Measurements from ENCODE around the gene SIX1.

Gene SIX1

GRCh38 chr14:60662982-60663381, 13.7 kb upstream of the SIX1 start:
- no peaks in the 10 kb centered on the region for H3K27me3 ChIP-seq (ENCODE audit: insufficient read depth, low read length, poor library complexity, severe bottlenecking)
- peaks cover 11% of the 10 kb centered on the region for H3K4me1 ChIP-seq (ENCODE audit: insufficient read depth, low read length, poor library complexity, severe bottlenecking)
- TF ChIP-seq CTCF (conservative IDR thresholded peaks at IDR 0.05; ENCODE audit: low read length) (no peak), EZH2phosphoT487 (IDR thresholded peaks at IDR 0.05; ENCODE audit: borderline replicate concordance) (no peak)

GRCh38 chr14:60661721-60662120, 12.4 kb upstream of the SIX1 start:
- TF ChIP-seq EZH2phosphoT487 (IDR thresholded peaks at IDR 0.05; ENCODE audit: borderline replicate concordance) (no peak), CTCF (conservative IDR thresholded peaks at IDR 0.05; ENCODE audit: low read length) (no peak)
- no peaks in the 10 kb centered on the region for H3F3A ChIP-seq (ENCODE audit: low read depth)
- no peak overlapping the region for H3K9ac ChIP-seq (ENCODE audit: low read depth, low read length, poor library complexity, severe bottlenecking)
- H3K9me2 ChIP-seq (replicated peaks; ENCODE audit: low read depth, low read length): no peaks in the 10 kb centered on the region
- no peaks in the 10 kb centered on the region for H3K79me2 ChIP-seq (ENCODE audit: insufficient read depth, low read length)
- H3K4me3 ChIP-seq (ENCODE audit: low read length, poor library complexity, severe bottlenecking): no peak overlapping the region
- peaks cover 11% of the 10 kb centered on the region for H3K4me1 ChIP-seq (ENCODE audit: insufficient read depth, low read length, poor library complexity, severe bottlenecking)
- H2AFZ ChIP-seq (ENCODE audit: low read length): no peak overlapping the region
- no peaks in the 10 kb centered on the region for H4K20me1 ChIP-seq (ENCODE audit: insufficient read depth, low read length, poor library complexity, severe bottlenecking)
- no peaks in the 10 kb centered on the region for H3K9me3 ChIP-seq (ENCODE audit: insufficient read depth, low read depth, low read length)
- H3K4me2 ChIP-seq (ENCODE audit: low read depth, low read length, poor library complexity, severe bottlenecking): no peak overlapping the region
- H3K36me3 ChIP-seq (ENCODE audit: insufficient read depth, low read length): no peaks in the 10 kb centered on the region
- H3K27me3 ChIP-seq (ENCODE audit: insufficient read depth, low read length, poor library complexity, severe bottlenecking): no peaks in the 10 kb centered on the region

More at GRCh38 chr14:60662982-60663381, 13.7 kb upstream of the SIX1 start:
- no peak overlapping the region for H3K4me3 ChIP-seq (ENCODE audit: low read length, poor library complexity, severe bottlenecking)
- H3K4me2 ChIP-seq (ENCODE audit: low read depth, low read length, poor library complexity, severe bottlenecking): no peak overlapping the region
- H3F3A ChIP-seq (ENCODE audit: low read depth): no peaks in the 10 kb centered on the region
- no peaks in the 10 kb centered on the region for H3K9me2 ChIP-seq (replicated peaks; ENCODE audit: low read depth, low read length)
- no peaks in the 10 kb centered on the region for H3K36me3 ChIP-seq (ENCODE audit: insufficient read depth, low read length)
- H3K79me2 ChIP-seq (ENCODE audit: insufficient read depth, low read length): no peaks in the 10 kb centered on the region
- peak overlapping the region; percentile 57; the same call in 1 of the 2 replicates for H2AFZ ChIP-seq (ENCODE audit: low read length)
- H3K9me3 ChIP-seq (ENCODE audit: insufficient read depth, low read depth, low read length): no peaks in the 10 kb centered on the region
- H3K9ac ChIP-seq (ENCODE audit: low read depth, low read length, poor library complexity, severe bottlenecking): no peak overlapping the region
- no peaks in the 10 kb centered on the region for H4K20me1 ChIP-seq (ENCODE audit: insufficient read depth, low read length, poor library complexity, severe bottlenecking)

GRCh38 chr14:60658909-60659585, 9.8 kb upstream of the SIX1 start:
- Histone ChIP-seq H3K4me2 (ENCODE audit: low read depth, low read length, poor library complexity, severe bottlenecking) (no peak overlapping the region), H3K4me3 (ENCODE audit: low read length, poor library complexity, severe bottlenecking) (no peak overlapping the region), H3K27me3 (ENCODE audit: insufficient read depth, low read length, poor library complexity, severe bottlenecking) (no peaks in the 10 kb centered on the region), H3K36me3 (ENCODE audit: insufficient read depth, low read length) (no peaks in the 10 kb centered on the region), H2AFZ (ENCODE audit: low read length) (peak overlapping the region; percentile 20; the same call in 1 of the 2 replicates), H4K20me1 (ENCODE audit: insufficient read depth, low read length, poor library complexity, severe bottlenecking) (no peaks in the 10 kb centered on the region), H3K4me1 (ENCODE audit: insufficient read depth, low read length, poor library complexity, severe bottlenecking) (peaks cover 11% of the 10 kb centered on the region), H3F3A (ENCODE audit: low read depth) (no peaks in the 10 kb centered on the region), H3K9ac (ENCODE audit: low read depth, low read length, poor library complexity, severe bottlenecking) (no peak overlapping the region), H3K9me2 (replicated peaks; ENCODE audit: low read depth, low read length) (no peaks in the 10 kb centered on the region), H3K9me3 (ENCODE audit: insufficient read depth, low read depth, low read length) (no peaks in the 10 kb centered on the region), H3K79me2 (ENCODE audit: insufficient read depth, low read length) (no peaks in the 10 kb centered on the region)
- TF ChIP-seq CTCF (conservative IDR thresholded peaks at IDR 0.05; ENCODE audit: low read length): no peak
- no peak for TF ChIP-seq EZH2phosphoT487 (IDR thresholded peaks at IDR 0.05; ENCODE audit: borderline replicate concordance)

Data from Loucy (cell line).